Measurements from ENCODE around the gene NPTXR. TPM values are rescaled to one million over a fixed set of nuclear protein-coding genes. Genes with fewer than 3 reads are reported as not detected.

The NPTXR gene
- total and polyA plus RNA-seq, 4 donors = 6.1 to 21.9 (median 13.9) TPM

DNA sequence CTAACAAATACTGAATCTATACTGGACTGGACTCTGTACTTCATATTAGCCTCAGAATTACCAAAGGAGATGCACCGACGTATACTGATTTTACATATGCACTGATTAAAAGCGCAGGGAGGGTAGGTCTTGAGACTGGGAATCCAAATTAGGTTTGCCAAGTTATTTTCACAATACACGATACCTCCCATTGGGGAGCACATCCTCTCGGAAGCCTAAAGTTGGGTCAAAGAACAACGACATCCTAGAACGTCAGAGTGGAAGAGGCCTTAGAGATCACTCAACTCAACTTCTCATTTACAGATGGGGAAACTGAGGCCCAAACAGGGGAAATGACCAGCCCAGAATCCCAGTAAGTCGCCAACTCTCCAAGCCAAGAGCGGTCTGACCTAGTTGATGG, 50.5 kb downstream of the NPTXR start:
- DNase-seq (no peak), ATAC-seq (ENCODE audit: low FRiP score) (no peak)
- intact Hi-C loops (cut with DNase I) = loop anchor here in 1 of 2 donors (5.0 kb wide), 2 partner anchors 36 to 49 kb away; partner anchors contain the start of genes NPTXR and SUN2
- Histone ChIP-seq H3K4me1 (ENCODE audit: control insufficient read depth in 1 of 2, insufficient read depth in 2 of 2, low read length in 2 of 2) (peaks cover 0 to 5% of the 10 kb centered on the region in 2 donors), H3K27ac (ENCODE audit: low read depth in 1 of 2, low read length in 2 of 2) (peak overlapping the region in 1 of 2 donors; percentile 10), H3K36me3 (ENCODE audit: control insufficient read depth in 1 of 2, insufficient read depth in 2 of 2, low read length in 1 of 2) (no peaks in the 10 kb centered on the region), H3K27me3 (ENCODE audit: control insufficient read depth in 1 of 2, insufficient read depth in 2 of 2, low read length in 1 of 2) (no peaks in the 10 kb centered on the region), H3K9me3 (ENCODE audit: control insufficient read depth, low read length) (no peaks in the 10 kb centered on the region), H3K4me3 (ENCODE audit: low read length in 2 of 2) (peak overlapping the region; percentile 92 to 97)
- 27% methylated on average over 9 of the region's 9 CpGs for WGBS, 2 donors

DNA sequence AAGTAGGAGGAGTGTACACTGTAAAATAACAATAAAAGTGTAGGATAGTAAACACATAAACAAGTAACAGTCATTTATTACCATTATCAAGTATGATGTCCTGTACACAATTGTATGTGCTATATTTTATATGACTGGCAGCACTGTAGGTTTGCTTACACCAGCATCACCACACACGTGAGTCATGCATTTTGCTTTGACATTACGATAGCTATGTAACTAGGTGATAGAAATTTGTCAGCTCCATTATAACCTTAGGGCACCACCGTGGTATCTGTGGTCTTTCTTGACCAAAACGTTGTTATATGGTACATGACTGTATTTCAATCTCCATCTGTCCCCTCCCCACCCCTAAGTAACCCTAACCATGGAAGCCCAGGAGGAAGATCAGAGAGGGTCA, 51.0 kb downstream of the NPTXR start:
- Histone ChIP-seq H3K27me3 (ENCODE audit: control insufficient read depth in 1 of 2, insufficient read depth in 2 of 2, low read length in 1 of 2) (no peaks in the 10 kb centered on the region), H3K4me3 (ENCODE audit: low read length in 2 of 2) (no peak overlapping the region), H3K27ac (ENCODE audit: low read depth in 1 of 2, low read length in 2 of 2) (no peak overlapping the region), H3K4me1 (ENCODE audit: control insufficient read depth in 1 of 2, insufficient read depth in 2 of 2, low read length in 2 of 2) (peaks cover 0 to 8% of the 10 kb centered on the region in 2 donors), H3K36me3 (ENCODE audit: control insufficient read depth in 1 of 2, insufficient read depth in 2 of 2, low read length in 1 of 2) (no peaks in the 10 kb centered on the region), H3K9me3 (ENCODE audit: control insufficient read depth, low read length) (no peaks in the 10 kb centered on the region)
- 73 to 74% methylated on average over 4 of the region's 4 CpGs for WGBS, 2 donors
- ATAC-seq (ENCODE audit: low FRiP score) = no peak
- DNase-seq = no peak
- intact Hi-C loops (cut with DNase I) = loop anchor here in 1 of 2 donors (5.0 kb wide), 2 partner anchors 36 to 49 kb away; partner anchors contain the start of genes NPTXR and SUN2

DNA sequence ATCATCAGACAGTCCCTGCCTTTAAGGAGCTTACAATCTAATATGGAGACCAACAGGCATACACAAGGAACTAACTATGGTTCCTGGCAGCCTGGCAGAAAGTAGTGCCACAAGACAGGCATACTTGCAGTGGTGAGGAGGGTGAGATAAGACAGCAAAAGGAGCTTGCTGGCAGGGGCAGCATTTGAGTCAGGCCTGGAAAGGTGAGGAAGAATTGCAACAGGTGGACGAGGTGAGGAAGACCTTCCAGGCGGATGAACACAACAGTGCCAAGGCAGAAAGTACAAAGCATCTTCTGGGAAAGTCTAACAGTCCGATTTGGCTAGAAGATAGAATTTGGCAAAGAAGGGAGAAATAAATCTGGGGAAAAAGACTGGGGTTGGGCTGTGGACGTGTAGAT, 54.2 kb downstream of the NPTXR start:
- DNase-seq = no peak
- intact Hi-C loops (cut with DNase I) = loop anchor here in 1 of 2 donors (5.0 kb wide), 2 partner anchors 32 to 53 kb away; partner anchors contain the start of genes NPTXR and SUN2
- Histone ChIP-seq H3K4me1 (ENCODE audit: control insufficient read depth in 1 of 2, insufficient read depth in 2 of 2, low read length in 2 of 2) (peaks cover 0 to 13% of the 10 kb centered on the region in 2 donors), H3K9me3 (ENCODE audit: control insufficient read depth, low read length) (no peaks in the 10 kb centered on the region), H3K27ac (ENCODE audit: low read depth in 1 of 2, low read length in 2 of 2) (no peak overlapping the region), H3K4me3 (ENCODE audit: low read length in 2 of 2) (no peak overlapping the region), H3K36me3 (ENCODE audit: control insufficient read depth in 1 of 2, insufficient read depth in 2 of 2, low read length in 1 of 2) (no peaks in the 10 kb centered on the region), H3K27me3 (ENCODE audit: control insufficient read depth in 1 of 2, insufficient read depth in 2 of 2, low read length in 1 of 2) (no peaks in the 10 kb centered on the region)
- 89 to 90% methylated on average over 4 of the region's 4 CpGs for WGBS, 2 donors
- ATAC-seq (ENCODE audit: low FRiP score) = no peak

GRCh38 chr22:38788846-38789245, 55.0 kb downstream of the NPTXR start:
- H3K9me3 ChIP-seq (ENCODE audit: control insufficient read depth, low read length) = no peaks in the 10 kb centered on the region
- DNase-seq (no peak), ATAC-seq (ENCODE audit: low FRiP score) (no peak)
- WGBS, 2 donors = 36 to 38% methylated on average over 6 of the region's 6 CpGs
- no peak overlapping the region for H3K4me3 ChIP-seq (ENCODE audit: low read length in 2 of 2)
- H3K4me1 ChIP-seq (ENCODE audit: control insufficient read depth in 1 of 2, insufficient read depth in 2 of 2, low read length in 2 of 2) = peaks cover 0 to 13% of the 10 kb centered on the region in 2 donors
- H3K27ac ChIP-seq (ENCODE audit: low read depth in 1 of 2, low read length in 2 of 2) = peak overlapping the region in 1 of 2 donors; percentile 56
- no peaks in the 10 kb centered on the region for H3K27me3 ChIP-seq (ENCODE audit: control insufficient read depth in 1 of 2, insufficient read depth in 2 of 2, low read length in 1 of 2)
- intact Hi-C loops (cut with DNase I) = no loop called here
- no peaks in the 10 kb centered on the region for H3K36me3 ChIP-seq (ENCODE audit: control insufficient read depth in 1 of 2, insufficient read depth in 2 of 2, low read length in 1 of 2)

- intact Hi-C loops (cut with DNase I) = no loop called here
- WGBS, 2 donors = 19 to 26% methylated on average over 16 of the region's 16 CpGs
- Histone ChIP-seq H3K36me3 (ENCODE audit: control insufficient read depth in 1 of 2, insufficient read depth in 2 of 2, low read length in 1 of 2) (no peaks in the 10 kb centered on the region), H3K27ac (ENCODE audit: low read depth in 1 of 2, low read length in 2 of 2) (peak overlapping the region in 1 of 2 donors; percentile 56), H3K9me3 (ENCODE audit: control insufficient read depth, low read length) (no peaks in the 10 kb centered on the region), H3K27me3 (ENCODE audit: control insufficient read depth in 1 of 2, insufficient read depth in 2 of 2, low read length in 1 of 2) (no peaks in the 10 kb centered on the region), H3K4me1 (ENCODE audit: control insufficient read depth in 1 of 2, insufficient read depth in 2 of 2, low read length in 2 of 2) (peaks cover 0 to 13% of the 10 kb centered on the region in 2 donors), H3K4me3 (ENCODE audit: low read length in 2 of 2) (no peak overlapping the region)
- ATAC-seq (ENCODE audit: low FRiP score) = peak; percentile 83
- no peak for DNase-seq
Measured at GRCh38 chr22:38788021-38788816, 55.6 kb downstream of the NPTXR start.

- H3K27ac ChIP-seq (ENCODE audit: low read depth in 1 of 2, low read length in 2 of 2) = peak overlapping the region; percentile 23 to 33
- 58 to 62% methylated on average over 3 of the region's 3 CpGs for WGBS, 2 donors
- no peak for ATAC-seq (ENCODE audit: low FRiP score)
- no peak for DNase-seq
- no peaks in the 10 kb centered on the region for H3K27me3 ChIP-seq (ENCODE audit: control insufficient read depth in 1 of 2, insufficient read depth in 2 of 2, low read length in 1 of 2)
- H3K36me3 ChIP-seq (ENCODE audit: control insufficient read depth in 1 of 2, insufficient read depth in 2 of 2, low read length in 1 of 2) = no peaks in the 10 kb centered on the region
- peaks cover 0 to 13% of the 10 kb centered on the region in 2 donors for H3K4me1 ChIP-seq (ENCODE audit: control insufficient read depth in 1 of 2, insufficient read depth in 2 of 2, low read length in 2 of 2)
- intact Hi-C loops (cut with DNase I) = no loop called here
- no peaks in the 10 kb centered on the region for H3K9me3 ChIP-seq (ENCODE audit: control insufficient read depth, low read length)
- H3K4me3 ChIP-seq (ENCODE audit: low read length in 2 of 2) = no peak overlapping the region
Measured at GRCh38 chr22:38786631-38787030, 57.2 kb downstream of the NPTXR start.

- no peak overlapping the region for H3K27ac ChIP-seq (ENCODE audit: low read depth in 1 of 2, low read length in 2 of 2)
Measured at GRCh38 chr22:38784856-38785255, 59.0 kb downstream of the NPTXR start.

DNA sequence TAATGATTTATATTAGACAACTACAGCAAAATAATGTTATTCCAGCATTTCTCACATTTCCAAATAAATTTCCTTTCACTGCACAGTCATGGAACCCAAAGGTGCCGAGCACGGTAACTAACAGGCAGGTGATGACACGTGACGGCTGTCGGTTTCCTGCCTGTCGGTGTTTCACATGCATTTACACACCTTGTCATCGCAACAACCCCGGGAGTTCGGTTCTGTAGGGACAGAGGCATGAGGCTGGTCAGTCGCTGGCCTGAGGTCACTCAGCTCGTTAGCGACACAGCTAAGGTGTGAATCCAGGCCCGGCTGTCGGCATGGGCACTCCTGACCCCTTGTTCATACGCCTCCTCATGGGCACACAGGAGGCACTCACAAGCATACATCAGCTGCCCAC, 59.8 kb downstream of the NPTXR start:
- Histone ChIP-seq H3K36me3 (ENCODE audit: control insufficient read depth in 1 of 2, insufficient read depth in 2 of 2, low read length in 1 of 2) (no peaks in the 10 kb centered on the region), H3K27me3 (ENCODE audit: control insufficient read depth in 1 of 2, insufficient read depth in 2 of 2, low read length in 1 of 2) (no peaks in the 10 kb centered on the region), H3K4me1 (ENCODE audit: control insufficient read depth in 1 of 2, insufficient read depth in 2 of 2, low read length in 2 of 2) (peaks cover 0 to 12% of the 10 kb centered on the region in 2 donors), H3K9me3 (ENCODE audit: control insufficient read depth, low read length) (no peaks in the 10 kb centered on the region), H3K4me3 (ENCODE audit: low read length in 2 of 2) (no peak overlapping the region), H3K27ac (ENCODE audit: low read depth in 1 of 2, low read length in 2 of 2) (no peak overlapping the region)
- DNase-seq (no peak), ATAC-seq (ENCODE audit: low FRiP score) (no peak)
- intact Hi-C loops (cut with DNase I) = loop anchor here in 1 of 2 donors (5.0 kb wide), 1 partner anchor 63 kb away; no protein-coding TSS in a partner anchor
- WGBS, 2 donors = 95% methylated on average over 15 of the region's 15 CpGs

More at GRCh38 chr22:38784856-38785255, 59.0 kb downstream of the NPTXR start:
- no peaks in the 10 kb centered on the region for H3K36me3 ChIP-seq (ENCODE audit: control insufficient read depth in 1 of 2, insufficient read depth in 2 of 2, low read length in 1 of 2)
- peaks cover 0 to 13% of the 10 kb centered on the region in 2 donors for H3K4me1 ChIP-seq (ENCODE audit: control insufficient read depth in 1 of 2, insufficient read depth in 2 of 2, low read length in 2 of 2)
- H3K9me3 ChIP-seq (ENCODE audit: control insufficient read depth, low read length) = no peaks in the 10 kb centered on the region
- no peaks in the 10 kb centered on the region for H3K27me3 ChIP-seq (ENCODE audit: control insufficient read depth in 1 of 2, insufficient read depth in 2 of 2, low read length in 1 of 2)
- WGBS, 2 donors = 95 to 98% methylated on average over 5 of the region's 5 CpGs
- DNase-seq (no peak), ATAC-seq (ENCODE audit: low FRiP score) (no peak)
- H3K4me3 ChIP-seq (ENCODE audit: low read length in 2 of 2) = no peak overlapping the region
- intact Hi-C loops (cut with DNase I) = loop anchor here in 1 of 2 donors (5.0 kb wide), 1 partner anchor 62 kb away; no protein-coding TSS in a partner anchor
